Measurements from ENCODE around the gene SLC26A3.

GRCh38 chr7:107842213-107842612 is 39.2 kb upstream of the SLC26A3 start:
- no peak for TF ChIP-seq BACH1 (IDR thresholded peaks at IDR 0.05; ENCODE audit: borderline replicate concordance)
- no peak for TF ChIP-seq EP300 (IDR thresholded peaks at IDR 0.05; ENCODE audit: borderline replicate concordance in 1 of 2, control insufficient read depth in 1 of 2, low read depth in 2 of 2, low read length in 2 of 2)
- TF ChIP-seq MEF2A (IDR thresholded peaks at IDR 0.05; ENCODE audit: insufficient read depth, low read depth, low read length) = no peak
- TF ChIP-seq IKZF1 (conservative IDR thresholded peaks at IDR 0.05) = no peak
- no peak for TF ChIP-seq YY1 (IDR thresholded peaks at IDR 0.05; ENCODE audit: low read depth, low read length)

All from GM12878 (cell line).